Cardiac muscle cell (in vitro differentiated cells and primary cell): ENCODE data around the gene COL23A1. TPM values are rescaled to one million over a fixed set of nuclear protein-coding genes. Genes with fewer than 3 reads are reported as not detected.
"Not testable (repeated sequence)": the region's sequence is repeated elsewhere in the genome, so short reads cannot be mapped to it uniquely, and the experiment has no call there.

Source experiments
- DNase-seq, 2 donors: peaks; one replicate each; pipeline versions ENCODE4 v3.0.0 to v3.0.0-alpha.2; 2010 to 2017; ENCODE audit warnings: low read depth in 1 of 2, low spot score in 1 of 2
- H3K27ac ChIP-seq: fragments of 200-600 bp; sonication (generic); 2 replicates; pipeline ENCODE4 v1.5.1; 2016
- H3K27me3 ChIP-seq: fragments of 200-600 bp; sonication (generic); 2 replicates; pipeline ENCODE4 v1.6.0; 2016; ENCODE audit warnings: control low read depth
- H3K36me3 ChIP-seq: fragments of 200-600 bp; sonication (generic); 2 replicates; pipeline ENCODE4 v1.5.1; 2016; ENCODE audit warnings: control low read depth
- H3K4me1 ChIP-seq: fragments of 200-600 bp; sonication (generic); 2 replicates; pipeline ENCODE4 v1.8.1; 2017; ENCODE audit warnings: low read depth, mild to moderate bottlenecking, mixed run types
- H3K4me3 ChIP-seq: fragments of 200-600 bp; sonication (generic); 2 replicates; pipeline ENCODE4 v1.5.1; 2016; ENCODE audit warnings: mild to moderate bottlenecking
- H3K9me3 ChIP-seq: fragments of 200-600 bp; sonication (generic); 2 replicates; pipeline ENCODE4 v1.5.1; 2017; ENCODE audit warnings: low read depth, mild to moderate bottlenecking, control low read depth
- CTCF ChIP-seq: IDR thresholded peaks from 2 replicates; pipeline ENCODE4 v1.5.1; 2012; ENCODE audit warnings: low read depth, mild to moderate bottlenecking, low read length
- polyA plus RNA-seq: library from polyadenylated mRNA; unstranded; fragments of >200 nt; fragmentation: Nextera tagmentation; extraction: Ambion mirVana; gene quantifications from 2 replicates; pipeline ENCODE4 v1.2.1, GENCODE V29; 2016
- total RNA-seq: library from RNA; depleted of rRNA; stranded (reverse); fragments of >200 nt; gene quantifications from 2 replicates; pipeline ENCODE4 v1.2.3, GENCODE V29; 2016

COL23A1 gene
- total and polyA plus RNA-seq, 2 experiments from 2014 or later: 28.9 to 43.0 TPM

GRCh38 chr5:178371362-178372111 is 218.7 kb downstream of the COL23A1 start:
- Histone ChIP-seq H3K9me3 (no peaks in the 10 kb centered on the region), H3K4me1 (peaks cover 8% of the 10 kb centered on the region), H3K27ac (no peak overlapping the region), H3K4me3 (no peak overlapping the region), H3K27me3 (no peaks in the 10 kb centered on the region), H3K36me3 (no peaks in the 10 kb centered on the region)
- no peak for DNase-seq
- TF ChIP-seq CTCF: no peak

- Histone ChIP-seq H3K4me3 (no peak overlapping the region), H3K27ac (no peak overlapping the region), H3K4me1 (peaks cover 5% of the 10 kb centered on the region), H3K9me3 (no peaks in the 10 kb centered on the region), H3K36me3 (no peaks in the 10 kb centered on the region), H3K27me3 (no peaks in the 10 kb centered on the region)
- DNase-seq: no peak
- TF ChIP-seq CTCF: no peak
These were observed 220.1 kb downstream of the COL23A1 start for GRCh38 chr5:178370102-178370501.

GRCh38 chr5:178369469-178369868 is 220.7 kb downstream of the COL23A1 start:
- not testable (repeated sequence) for H3K27me3 ChIP-seq, DNase-seq

GRCh38 chr5:178368716-178369300 is 221.4 kb downstream of the COL23A1 start:
- TF ChIP-seq CTCF: no peak
- H3K27ac ChIP-seq: no peak overlapping the region
- no peaks in the 10 kb centered on the region for H3K9me3 ChIP-seq
- no peak overlapping the region for H3K4me3 ChIP-seq
- no peaks in the 10 kb centered on the region for H3K36me3 ChIP-seq
- no peak for DNase-seq
- peaks cover 5% of the 10 kb centered on the region for H3K4me1 ChIP-seq
- no peaks in the 10 kb centered on the region for H3K27me3 ChIP-seq

More at GRCh38 chr5:178369469-178369868, 220.7 kb downstream of the COL23A1 start:
- H3K27ac ChIP-seq, H3K36me3 ChIP-seq, H3K4me3 ChIP-seq, H3K4me1 ChIP-seq, H3K9me3 ChIP-seq: not testable (repeated sequence)

GRCh38 chr5:178368274-178368673 is 221.9 kb downstream of the COL23A1 start:
- H3K4me1 ChIP-seq: peaks cover 5% of the 10 kb centered on the region
- H3K4me3 ChIP-seq: no peak overlapping the region
- no peaks in the 10 kb centered on the region for H3K36me3 ChIP-seq
- no peak for DNase-seq
- no peaks in the 10 kb centered on the region for H3K9me3 ChIP-seq
- H3K27ac ChIP-seq: no peak overlapping the region
- H3K27me3 ChIP-seq: no peaks in the 10 kb centered on the region
- no peak for TF ChIP-seq CTCF

GRCh38 chr5:178367736-178368120 is 222.5 kb downstream of the COL23A1 start:
- no peaks in the 10 kb centered on the region for H3K27me3 ChIP-seq
- no peak for TF ChIP-seq CTCF

More at GRCh38 chr5:178367736-178368120, 222.5 kb downstream of the COL23A1 start:
- H3K4me3 ChIP-seq: no peak overlapping the region
- H3K9me3 ChIP-seq: no peaks in the 10 kb centered on the region
- DNase-seq: no peak
- peaks cover 5% of the 10 kb centered on the region for H3K4me1 ChIP-seq
- no peaks in the 10 kb centered on the region for H3K36me3 ChIP-seq
- no peak overlapping the region for H3K27ac ChIP-seq
